D721Med (cell line): ENCODE results near the gene TMEM272.

Experiments used
- DNase-seq: peaks from one replicate; pipeline ENCODE4 v3.0.0; 2011; ENCODE audit warnings: low spot score; ENCODE audit not compliant: insufficient read length
- FAIRE-seq: peaks from 2 replicates; lab custom pipeline; 2011; peaks lifted over from hg19 to GRCh38; lab: Jason Lieb, UNC
- TF ChIP-seq, protein P1 (sequence below): IDR thresholded peaks from 2 replicates; pipeline ENCODE4 v1.5.1; 2012; ENCODE audit warnings: mild to moderate bottlenecking, control low read depth; ENCODE audit not compliant: insufficient read depth; ENCODE audit errors: missing control alignments

The TMEM272 gene

DNA sequence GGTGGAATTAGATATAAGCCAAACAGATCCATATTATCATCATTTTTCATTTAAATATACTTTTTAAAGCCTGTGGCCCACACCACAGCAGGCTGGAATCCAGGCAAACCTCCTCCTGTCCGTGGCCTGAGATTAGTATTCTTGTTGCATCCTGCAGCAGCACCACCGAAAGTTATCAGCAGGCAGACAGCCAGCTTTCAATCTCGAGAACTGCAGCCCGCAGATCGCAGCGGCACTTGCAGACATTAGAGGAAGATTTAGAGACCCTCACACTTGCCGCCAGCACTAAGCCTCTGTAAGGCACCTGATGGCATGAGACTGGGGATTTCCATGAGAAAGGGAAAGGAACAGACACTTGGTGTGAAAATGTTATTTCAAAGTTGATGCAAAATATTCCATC, 48.4 kb downstream of the TMEM272 start:
- FAIRE-seq = no peak
- TF ChIP-seq, protein P1, sequence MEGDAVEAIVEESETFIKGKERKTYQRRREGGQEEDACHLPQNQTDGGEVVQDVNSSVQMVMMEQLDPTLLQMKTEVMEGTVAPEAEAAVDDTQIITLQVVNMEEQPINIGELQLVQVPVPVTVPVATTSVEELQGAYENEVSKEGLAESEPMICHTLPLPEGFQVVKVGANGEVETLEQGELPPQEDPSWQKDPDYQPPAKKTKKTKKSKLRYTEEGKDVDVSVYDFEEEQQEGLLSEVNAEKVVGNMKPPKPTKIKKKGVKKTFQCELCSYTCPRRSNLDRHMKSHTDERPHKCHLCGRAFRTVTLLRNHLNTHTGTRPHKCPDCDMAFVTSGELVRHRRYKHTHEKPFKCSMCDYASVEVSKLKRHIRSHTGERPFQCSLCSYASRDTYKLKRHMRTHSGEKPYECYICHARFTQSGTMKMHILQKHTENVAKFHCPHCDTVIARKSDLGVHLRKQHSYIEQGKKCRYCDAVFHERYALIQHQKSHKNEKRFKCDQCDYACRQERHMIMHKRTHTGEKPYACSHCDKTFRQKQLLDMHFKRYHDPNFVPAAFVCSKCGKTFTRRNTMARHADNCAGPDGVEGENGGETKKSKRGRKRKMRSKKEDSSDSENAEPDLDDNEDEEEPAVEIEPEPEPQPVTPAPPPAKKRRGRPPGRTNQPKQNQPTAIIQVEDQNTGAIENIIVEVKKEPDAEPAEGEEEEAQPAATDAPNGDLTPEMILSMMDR = no peak
- no peak for DNase-seq

DNA sequence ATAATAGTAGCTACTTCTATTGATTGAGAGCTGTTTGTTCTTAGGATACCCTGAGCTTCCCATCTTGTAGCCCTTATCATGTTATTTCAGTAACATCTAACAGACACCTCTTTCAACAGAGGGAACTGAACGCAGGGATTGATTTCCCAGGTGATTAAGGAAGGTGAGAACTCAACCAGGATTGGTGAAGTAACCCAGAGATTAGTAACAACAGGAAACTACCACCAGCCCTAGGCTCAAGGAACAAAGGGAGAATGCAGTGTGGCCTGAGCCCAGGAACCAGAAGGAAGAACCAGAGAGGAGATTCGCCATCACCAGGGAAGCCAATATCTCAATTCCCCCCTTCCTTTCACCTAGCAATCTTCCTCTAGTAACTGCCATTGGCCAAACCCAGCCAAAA, 49.6 kb downstream of the TMEM272 start:
- no peak for FAIRE-seq
- TF ChIP-seq, protein P1 = no peak
- no peak for DNase-seq

- TF ChIP-seq, protein P1 = no peak
- DNase-seq (no peak), FAIRE-seq (no peak)
Measured at GRCh38 chr13:51794964-51795363, 50.0 kb downstream of the TMEM272 start.

DNA sequence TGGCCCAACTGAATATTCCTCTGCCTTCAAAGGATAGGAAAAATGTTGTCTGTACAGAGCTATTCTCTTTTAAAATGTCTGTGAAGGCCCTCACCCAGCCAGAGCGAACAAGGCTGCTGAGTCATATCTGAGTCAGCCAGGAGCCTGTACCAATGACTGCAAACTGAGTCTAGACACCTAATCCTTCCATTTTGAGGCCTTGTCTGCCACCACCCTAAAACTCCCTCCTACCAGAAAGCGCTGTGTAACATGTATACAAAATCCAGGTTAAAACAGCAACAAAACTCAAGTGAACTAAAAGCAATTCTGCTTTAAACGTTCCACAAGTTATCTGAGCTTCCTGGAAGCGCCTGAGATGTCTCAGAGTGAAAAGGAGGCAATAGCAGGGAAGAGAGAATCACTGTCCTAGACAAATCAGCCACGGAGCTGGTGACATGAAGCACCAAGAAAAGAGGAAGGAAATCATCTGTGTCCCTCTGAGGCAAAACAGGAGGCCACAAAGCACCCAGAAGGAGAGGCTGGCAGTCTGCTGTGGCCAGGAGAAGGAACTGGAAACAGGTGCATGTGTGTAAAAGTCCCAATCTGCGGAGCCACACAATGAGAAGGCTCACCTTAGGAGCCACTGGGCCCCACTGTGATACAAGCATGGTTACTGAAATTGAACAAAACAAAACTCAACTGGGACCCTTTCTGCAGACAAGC, 51.3 kb downstream of the TMEM272 start:
- TF ChIP-seq, protein P1 = no peak
- DNase-seq = no peak
- FAIRE-seq = no peak

DNA sequence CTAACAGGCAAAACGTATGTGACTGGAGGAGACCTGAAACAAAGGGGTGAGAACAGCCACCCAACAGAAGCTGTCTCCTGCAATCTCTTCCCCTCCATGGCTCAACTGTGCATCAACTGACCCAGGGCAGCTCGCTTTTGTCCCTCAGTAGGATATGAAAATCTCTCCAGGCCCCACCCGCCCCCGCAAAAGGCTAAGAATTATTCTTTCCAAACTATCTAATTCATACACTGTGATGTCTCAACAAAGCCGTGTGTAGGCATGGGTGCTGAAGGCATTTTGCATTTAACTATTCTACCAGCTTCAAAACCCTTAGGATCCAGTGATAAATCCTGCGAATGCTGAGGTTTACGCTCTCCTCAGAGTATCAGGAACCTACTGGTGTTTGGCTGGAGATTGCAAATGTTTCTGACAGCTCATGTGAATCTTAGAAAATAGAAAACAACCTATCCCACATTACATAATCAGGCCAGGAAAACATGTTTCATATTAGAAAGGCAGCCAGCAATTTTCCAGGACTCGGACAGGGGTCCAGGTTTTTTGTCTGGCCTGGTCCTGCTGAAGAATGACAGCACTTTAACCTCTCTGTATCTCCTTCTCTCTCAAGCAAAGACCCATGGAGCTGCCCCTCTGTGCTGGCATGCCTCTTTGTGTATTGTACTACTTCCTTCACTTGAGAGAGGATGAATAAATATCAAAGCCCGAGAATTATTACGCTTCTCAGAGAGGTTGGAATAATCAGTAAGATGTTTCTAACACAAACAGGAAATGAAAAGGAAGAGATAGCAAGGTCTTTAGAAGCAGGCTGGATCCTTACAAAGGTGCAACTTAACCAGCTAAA, 58.3 kb downstream of the TMEM272 start:
- FAIRE-seq (peak; percentile 69), DNase-seq (no peak)
- TF ChIP-seq, protein P1 = no peak

- DNase-seq = peak; percentile 57
- peak; percentile 98 for FAIRE-seq
- TF ChIP-seq, protein P1 = no peak
Measured at GRCh38 chr13:51785712-51786424, 59.1 kb downstream of the TMEM272 start.
